K562 (cell line): Measurements from ENCODE around the gene DNM1. TPM values are rescaled to one million over a fixed set of nuclear protein-coding genes. Genes with fewer than 3 reads are reported as not detected.

Experiments used
- BHLHE40 ChIP-seq: IDR thresholded peaks from 2 replicates; pipeline ENCODE4 v1.6.1; 2011; ENCODE audit warnings: low read length, improper control_type of control experiment
- polyA plus RNA-seq, 8 experiments: library from polyadenylated mRNA; depleted of rRNA in 4 of 8; stranded (reverse) in 5 of 8; unstranded in 3 of 8; fragments of >200 nt; fragmentation: Nextera tagmentation in 2 of 8; fragmentation: Illumina TruSeq in 1 of 8; extraction: Ambion mirVana in 2 of 8; extraction: Trizol in 1 of 8; gene quantifications; 2 replicates each; pipeline versions ENCODE4 v1.2.1 to v1.2.3, GENCODE V29; 2011 to 2014; ENCODE audit warnings: inconsistent platforms in 1 of 8, missing spikeins in 1 of 8
- total RNA-seq, 7 experiments: library from RNA; depleted of rRNA in 6 of 7; stranded (reverse); fragments of >200 nt in 6 of 7; fragmentation: Illumina TruSeq in 2 of 7; extraction: Trizol in 2 of 7; gene quantifications; 2 replicates each; pipeline versions ENCODE4 v1.2.1 to v1.2.3, GENCODE V29; 2011 to 2021; ENCODE audit warnings: low replicate concordance in 1 of 7
- TF ChIP-seq, protein P1 (sequence below): fragments of 200-600 bp; sonication (generic); IDR thresholded peaks from one replicate; pipeline ENCODE4 v1.6.1; 2012; ENCODE audit warnings: mild to moderate bottlenecking, low read depth, low read length, inconsistent platforms
- TF ChIP-seq, protein P2 (sequence below): fragments of 200-800 bp; sonication (Bioruptor generic); IDR thresholded peaks from 2 replicates; pipeline ENCODE4 v1.6.1; 2016; ENCODE audit warnings: missing genetic modification characterization, missing compliant biosample characterization
- TF ChIP-seq, protein P3 (sequence below): sonication (generic); formaldehyde crosslinking; IDR thresholded peaks from 2 replicates; pipeline ENCODE4 v1.8.1; 2023; ENCODE audit warnings: mild to moderate bottlenecking, missing genetic modification reagents
- TF ChIP-seq, protein P4 (sequence below): fragments of 250-450 bp; sonication (Bioruptor Pico); IDR thresholded peaks from 2 replicates; pipeline ENCODE4 v1.4.0; 2020; ENCODE audit warnings: borderline replicate concordance

Gene DNM1
- total and polyA plus RNA-seq, 9 of the 15 experiments (the other 6 are each of a cell fraction or from before 2014, with no cell fraction given): 0.39 to 23.1 (median 9.1) TPM

DNA sequence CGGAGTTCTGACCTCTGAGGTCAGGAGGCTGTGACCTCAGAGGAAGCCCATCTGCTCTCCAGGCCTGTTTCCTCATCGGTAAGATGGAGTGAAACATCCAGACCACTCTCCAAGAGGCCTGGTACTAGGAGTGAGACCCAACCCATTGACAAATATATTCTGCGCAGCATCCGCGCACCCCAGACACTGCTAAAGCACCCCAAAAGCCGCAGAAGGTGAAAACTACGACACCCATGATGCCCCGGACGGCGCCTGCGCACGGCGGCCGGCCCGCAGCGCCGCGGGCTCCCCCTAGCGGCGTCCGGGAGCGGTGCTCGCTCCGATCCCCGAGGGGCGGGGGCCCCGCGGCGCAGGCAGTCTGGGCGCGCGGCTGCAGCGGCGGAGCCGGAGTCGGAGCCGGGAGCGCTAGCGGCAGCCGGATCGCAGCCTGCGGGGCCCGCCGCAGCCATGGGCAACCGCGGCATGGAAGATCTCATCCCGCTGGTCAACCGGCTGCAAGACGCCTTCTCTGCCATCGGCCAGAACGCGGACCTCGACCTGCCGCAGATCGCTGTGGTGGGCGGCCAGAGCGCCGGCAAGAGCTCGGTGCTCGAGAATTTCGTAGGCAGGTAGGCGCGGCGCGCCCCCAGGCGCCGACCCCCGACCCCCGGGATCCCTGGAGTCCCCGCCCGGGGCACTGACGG, at the start of gene DNM1 (continued):
- TF ChIP-seq, protein P1, sequence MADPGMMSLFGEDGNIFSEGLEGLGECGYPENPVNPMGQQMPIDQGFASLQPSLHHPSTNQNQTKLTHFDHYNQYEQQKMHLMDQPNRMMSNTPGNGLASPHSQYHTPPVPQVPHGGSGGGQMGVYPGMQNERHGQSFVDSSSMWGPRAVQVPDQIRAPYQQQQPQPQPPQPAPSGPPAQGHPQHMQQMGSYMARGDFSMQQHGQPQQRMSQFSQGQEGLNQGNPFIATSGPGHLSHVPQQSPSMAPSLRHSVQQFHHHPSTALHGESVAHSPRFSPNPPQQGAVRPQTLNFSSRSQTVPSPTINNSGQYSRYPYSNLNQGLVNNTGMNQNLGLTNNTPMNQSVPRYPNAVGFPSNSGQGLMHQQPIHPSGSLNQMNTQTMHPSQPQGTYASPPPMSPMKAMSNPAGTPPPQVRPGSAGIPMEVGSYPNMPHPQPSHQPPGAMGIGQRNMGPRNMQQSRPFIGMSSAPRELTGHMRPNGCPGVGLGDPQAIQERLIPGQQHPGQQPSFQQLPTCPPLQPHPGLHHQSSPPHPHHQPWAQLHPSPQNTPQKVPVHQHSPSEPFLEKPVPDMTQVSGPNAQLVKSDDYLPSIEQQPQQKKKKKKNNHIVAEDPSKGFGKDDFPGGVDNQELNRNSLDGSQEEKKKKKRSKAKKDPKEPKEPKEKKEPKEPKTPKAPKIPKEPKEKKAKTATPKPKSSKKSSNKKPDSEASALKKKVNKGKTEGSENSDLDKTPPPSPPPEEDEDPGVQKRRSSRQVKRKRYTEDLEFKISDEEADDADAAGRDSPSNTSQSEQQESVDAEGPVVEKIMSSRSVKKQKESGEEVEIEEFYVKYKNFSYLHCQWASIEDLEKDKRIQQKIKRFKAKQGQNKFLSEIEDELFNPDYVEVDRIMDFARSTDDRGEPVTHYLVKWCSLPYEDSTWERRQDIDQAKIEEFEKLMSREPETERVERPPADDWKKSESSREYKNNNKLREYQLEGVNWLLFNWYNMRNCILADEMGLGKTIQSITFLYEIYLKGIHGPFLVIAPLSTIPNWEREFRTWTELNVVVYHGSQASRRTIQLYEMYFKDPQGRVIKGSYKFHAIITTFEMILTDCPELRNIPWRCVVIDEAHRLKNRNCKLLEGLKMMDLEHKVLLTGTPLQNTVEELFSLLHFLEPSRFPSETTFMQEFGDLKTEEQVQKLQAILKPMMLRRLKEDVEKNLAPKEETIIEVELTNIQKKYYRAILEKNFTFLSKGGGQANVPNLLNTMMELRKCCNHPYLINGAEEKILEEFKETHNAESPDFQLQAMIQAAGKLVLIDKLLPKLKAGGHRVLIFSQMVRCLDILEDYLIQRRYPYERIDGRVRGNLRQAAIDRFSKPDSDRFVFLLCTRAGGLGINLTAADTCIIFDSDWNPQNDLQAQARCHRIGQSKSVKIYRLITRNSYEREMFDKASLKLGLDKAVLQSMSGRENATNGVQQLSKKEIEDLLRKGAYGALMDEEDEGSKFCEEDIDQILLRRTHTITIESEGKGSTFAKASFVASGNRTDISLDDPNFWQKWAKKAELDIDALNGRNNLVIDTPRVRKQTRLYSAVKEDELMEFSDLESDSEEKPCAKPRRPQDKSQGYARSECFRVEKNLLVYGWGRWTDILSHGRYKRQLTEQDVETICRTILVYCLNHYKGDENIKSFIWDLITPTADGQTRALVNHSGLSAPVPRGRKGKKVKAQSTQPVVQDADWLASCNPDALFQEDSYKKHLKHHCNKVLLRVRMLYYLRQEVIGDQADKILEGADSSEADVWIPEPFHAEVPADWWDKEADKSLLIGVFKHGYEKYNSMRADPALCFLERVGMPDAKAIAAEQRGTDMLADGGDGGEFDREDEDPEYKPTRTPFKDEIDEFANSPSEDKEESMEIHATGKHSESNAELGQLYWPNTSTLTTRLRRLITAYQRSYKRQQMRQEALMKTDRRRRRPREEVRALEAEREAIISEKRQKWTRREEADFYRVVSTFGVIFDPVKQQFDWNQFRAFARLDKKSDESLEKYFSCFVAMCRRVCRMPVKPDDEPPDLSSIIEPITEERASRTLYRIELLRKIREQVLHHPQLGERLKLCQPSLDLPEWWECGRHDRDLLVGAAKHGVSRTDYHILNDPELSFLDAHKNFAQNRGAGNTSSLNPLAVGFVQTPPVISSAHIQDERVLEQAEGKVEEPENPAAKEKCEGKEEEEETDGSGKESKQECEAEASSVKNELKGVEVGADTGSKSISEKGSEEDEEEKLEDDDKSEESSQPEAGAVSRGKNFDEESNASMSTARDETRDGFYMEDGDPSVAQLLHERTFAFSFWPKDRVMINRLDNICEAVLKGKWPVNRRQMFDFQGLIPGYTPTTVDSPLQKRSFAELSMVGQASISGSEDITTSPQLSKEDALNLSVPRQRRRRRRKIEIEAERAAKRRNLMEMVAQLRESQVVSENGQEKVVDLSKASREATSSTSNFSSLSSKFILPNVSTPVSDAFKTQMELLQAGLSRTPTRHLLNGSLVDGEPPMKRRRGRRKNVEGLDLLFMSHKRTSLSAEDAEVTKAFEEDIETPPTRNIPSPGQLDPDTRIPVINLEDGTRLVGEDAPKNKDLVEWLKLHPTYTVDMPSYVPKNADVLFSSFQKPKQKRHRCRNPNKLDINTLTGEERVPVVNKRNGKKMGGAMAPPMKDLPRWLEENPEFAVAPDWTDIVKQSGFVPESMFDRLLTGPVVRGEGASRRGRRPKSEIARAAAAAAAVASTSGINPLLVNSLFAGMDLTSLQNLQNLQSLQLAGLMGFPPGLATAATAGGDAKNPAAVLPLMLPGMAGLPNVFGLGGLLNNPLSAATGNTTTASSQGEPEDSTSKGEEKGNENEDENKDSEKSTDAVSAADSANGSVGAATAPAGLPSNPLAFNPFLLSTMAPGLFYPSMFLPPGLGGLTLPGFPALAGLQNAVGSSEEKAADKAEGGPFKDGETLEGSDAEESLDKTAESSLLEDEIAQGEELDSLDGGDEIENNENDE: no peak
- TF ChIP-seq, protein P2, sequence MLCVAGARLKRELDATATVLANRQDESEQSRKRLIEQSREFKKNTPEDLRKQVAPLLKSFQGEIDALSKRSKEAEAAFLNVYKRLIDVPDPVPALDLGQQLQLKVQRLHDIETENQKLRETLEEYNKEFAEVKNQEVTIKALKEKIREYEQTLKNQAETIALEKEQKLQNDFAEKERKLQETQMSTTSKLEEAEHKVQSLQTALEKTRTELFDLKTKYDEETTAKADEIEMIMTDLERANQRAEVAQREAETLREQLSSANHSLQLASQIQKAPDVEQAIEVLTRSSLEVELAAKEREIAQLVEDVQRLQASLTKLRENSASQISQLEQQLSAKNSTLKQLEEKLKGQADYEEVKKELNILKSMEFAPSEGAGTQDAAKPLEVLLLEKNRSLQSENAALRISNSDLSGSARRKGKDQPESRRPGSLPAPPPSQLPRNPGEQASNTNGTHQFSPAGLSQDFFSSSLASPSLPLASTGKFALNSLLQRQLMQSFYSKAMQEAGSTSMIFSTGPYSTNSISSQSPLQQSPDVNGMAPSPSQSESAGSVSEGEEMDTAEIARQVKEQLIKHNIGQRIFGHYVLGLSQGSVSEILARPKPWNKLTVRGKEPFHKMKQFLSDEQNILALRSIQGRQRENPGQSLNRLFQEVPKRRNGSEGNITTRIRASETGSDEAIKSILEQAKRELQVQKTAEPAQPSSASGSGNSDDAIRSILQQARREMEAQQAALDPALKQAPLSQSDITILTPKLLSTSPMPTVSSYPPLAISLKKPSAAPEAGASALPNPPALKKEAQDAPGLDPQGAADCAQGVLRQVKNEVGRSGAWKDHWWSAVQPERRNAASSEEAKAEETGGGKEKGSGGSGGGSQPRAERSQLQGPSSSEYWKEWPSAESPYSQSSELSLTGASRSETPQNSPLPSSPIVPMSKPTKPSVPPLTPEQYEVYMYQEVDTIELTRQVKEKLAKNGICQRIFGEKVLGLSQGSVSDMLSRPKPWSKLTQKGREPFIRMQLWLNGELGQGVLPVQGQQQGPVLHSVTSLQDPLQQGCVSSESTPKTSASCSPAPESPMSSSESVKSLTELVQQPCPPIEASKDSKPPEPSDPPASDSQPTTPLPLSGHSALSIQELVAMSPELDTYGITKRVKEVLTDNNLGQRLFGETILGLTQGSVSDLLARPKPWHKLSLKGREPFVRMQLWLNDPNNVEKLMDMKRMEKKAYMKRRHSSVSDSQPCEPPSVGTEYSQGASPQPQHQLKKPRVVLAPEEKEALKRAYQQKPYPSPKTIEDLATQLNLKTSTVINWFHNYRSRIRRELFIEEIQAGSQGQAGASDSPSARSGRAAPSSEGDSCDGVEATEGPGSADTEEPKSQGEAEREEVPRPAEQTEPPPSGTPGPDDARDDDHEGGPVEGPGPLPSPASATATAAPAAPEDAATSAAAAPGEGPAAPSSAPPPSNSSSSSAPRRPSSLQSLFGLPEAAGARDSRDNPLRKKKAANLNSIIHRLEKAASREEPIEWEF (CRISPR knock-in tag): no peak
- TF ChIP-seq, protein P3, sequence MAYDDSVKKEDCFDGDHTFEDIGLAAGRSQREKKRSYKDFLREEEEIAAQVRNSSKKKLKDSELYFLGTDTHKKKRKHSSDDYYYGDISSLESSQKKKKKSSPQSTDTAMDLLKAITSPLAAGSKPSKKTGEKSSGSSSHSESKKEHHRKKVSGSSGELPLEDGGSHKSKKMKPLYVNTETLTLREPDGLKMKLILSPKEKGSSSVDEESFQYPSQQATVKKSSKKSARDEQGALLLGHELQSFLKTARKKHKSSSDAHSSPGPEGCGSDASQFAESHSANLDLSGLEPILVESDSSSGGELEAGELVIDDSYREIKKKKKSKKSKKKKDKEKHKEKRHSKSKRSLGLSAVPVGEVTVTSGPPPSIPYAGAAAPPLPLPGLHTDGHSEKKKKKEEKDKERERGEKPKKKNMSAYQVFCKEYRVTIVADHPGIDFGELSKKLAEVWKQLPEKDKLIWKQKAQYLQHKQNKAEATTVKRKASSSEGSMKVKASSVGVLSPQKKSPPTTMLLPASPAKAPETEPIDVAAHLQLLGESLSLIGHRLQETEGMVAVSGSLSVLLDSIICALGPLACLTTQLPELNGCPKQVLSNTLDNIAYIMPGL: peak; percentile 65; the same call in 1 of the 2 replicates
- peak; percentile 63 for TF ChIP-seq BHLHE40
- TF ChIP-seq, protein P4, sequence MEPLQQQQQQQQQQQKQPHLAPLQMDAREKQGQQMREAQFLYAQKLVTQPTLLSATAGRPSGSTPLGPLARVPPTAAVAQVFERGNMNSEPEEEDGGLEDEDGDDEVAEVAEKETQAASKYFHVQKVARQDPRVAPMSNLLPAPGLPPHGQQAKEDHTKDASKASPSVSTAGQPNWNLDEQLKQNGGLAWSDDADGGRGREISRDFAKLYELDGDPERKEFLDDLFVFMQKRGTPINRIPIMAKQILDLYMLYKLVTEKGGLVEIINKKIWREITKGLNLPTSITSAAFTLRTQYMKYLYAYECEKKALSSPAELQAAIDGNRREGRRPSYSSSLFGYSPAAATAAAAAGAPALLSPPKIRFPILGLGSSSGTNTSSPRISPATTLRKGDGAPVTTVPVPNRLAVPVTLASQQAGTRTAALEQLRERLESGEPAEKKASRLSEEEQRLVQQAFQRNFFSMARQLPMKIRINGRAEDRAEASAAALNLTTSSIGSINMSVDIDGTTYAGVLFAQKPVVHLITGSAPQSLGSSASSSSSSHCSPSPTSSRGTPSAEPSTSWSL (CRISPR knock-in tag): peak; percentile 22; the same call in 1 of the 2 replicates
